Natural killer cell (primary cell): ENCODE results near the gene RFC5. TPM values are rescaled to one million over a fixed set of nuclear protein-coding genes. Genes with fewer than 3 reads are reported as not detected.
"Not testable (repeated sequence)": the region's sequence is repeated elsewhere in the genome, so short reads cannot be mapped to it uniquely, and the experiment has no call there.

Experiments used
- ATAC-seq, 3 donors: fragments of 150-1000 bp in 2 of 3; fragments of 200-7000 bp in 1 of 3; cut with Tn5 transposase; 1 replicate in 1 of 3; 2 replicates in 2 of 3; pipeline ENCODE4 v1.10.0; 2021; ENCODE audit warnings: mild to moderate bottlenecking in 2 of 3, moderate library complexity in 2 of 3
- DNase-seq, 2 donors: peaks; one replicate each; pipeline versions ENCODE4 v3.0.0 to v3.0.0-alpha.2; 2013 to 2021; ENCODE audit warnings: mixed read lengths in 1 of 2
- H3K27ac ChIP-seq: one replicate; pipeline ENCODE4 v1.5.1; 2013; ENCODE audit warnings: mild to moderate bottlenecking, low read length
- H3K27me3 ChIP-seq: one replicate; pipeline ENCODE4 v1.6.1; 2013; ENCODE audit warnings: low read length; ENCODE audit not compliant: control insufficient read depth, insufficient read depth
- H3K36me3 ChIP-seq: one replicate; pipeline ENCODE4 v1.6.1; 2013; ENCODE audit warnings: low read length; ENCODE audit not compliant: control insufficient read depth, insufficient read depth
- H3K4me1 ChIP-seq: one replicate; pipeline ENCODE4 v1.6.1; 2013; ENCODE audit warnings: low read length; ENCODE audit not compliant: control insufficient read depth, insufficient read depth
- H3K4me3 ChIP-seq: one replicate; pipeline ENCODE4 v1.5.1; 2013; ENCODE audit warnings: low read length
- H3K9me3 ChIP-seq: one replicate; pipeline ENCODE4 v1.6.1; 2013; ENCODE audit warnings: low read length; ENCODE audit not compliant: control insufficient read depth, insufficient read depth
- H3K27ac Mint-ChIP-seq, 2 donors: one replicate each; pipeline ENCODE4 v1.8.0; 2022; ENCODE audit warnings: mild to moderate bottlenecking in 2 of 2, mixed read lengths in 2 of 2, moderate library complexity in 1 of 2
- H3K27me3 Mint-ChIP-seq, 2 donors: one replicate each; pipeline ENCODE4 v1.8.0; 2022; ENCODE audit warnings: low read depth in 2 of 2, mixed read lengths in 2 of 2
- H3K36me3 Mint-ChIP-seq: one replicate; pipeline ENCODE4 v1.8.0; 2022; ENCODE audit warnings: mixed read lengths
- H3K4me1 Mint-ChIP-seq, 2 donors: one replicate each; pipeline ENCODE4 v1.8.0; 2022; ENCODE audit warnings: mixed read lengths in 2 of 2
- H3K4me3 Mint-ChIP-seq: one replicate; pipeline ENCODE4 v1.8.0; 2022; ENCODE audit warnings: mild to moderate bottlenecking, moderate library complexity, mixed read lengths
- H3K9me3 Mint-ChIP-seq, 2 donors: one replicate each; pipeline ENCODE4 v1.8.0; 2022; ENCODE audit warnings: mixed read lengths in 2 of 2
- WGBS: methylation state at CpG from one replicate; pipeline ENCODE4 v1.1.7; 2013; ENCODE audit warnings: missing lambda C conversion rate; ENCODE audit not compliant: insufficient coverage; 5-methylcytosine and 5-hydroxymethylcytosine counted together
- intact Hi-C: fragments of 100-400 bp; cut with micrococcal nuclease; formaldehyde crosslinking; loops from one replicate; pipeline ENCODE4 v1.14.2; 2022
- total RNA-seq, 4 donors: library from RNA; stranded (reverse); fragments of 120-200 nt in 1 of 4; gene quantifications; one replicate each; pipeline versions ENCODE4 v1.2.3 to v1.2.4, GENCODE V29; 2013 to 2022
- TF ChIP-seq, protein P1 (sequence below): fragments of 200-600 bp; IDR thresholded peaks from one replicate; pipeline ENCODE4 v1.8.0; 2022; ENCODE audit warnings: antibody characterized with exemption

The RFC5 gene
- total RNA-seq, 3 donors from 2014 or later (not counting 1 experiment from before 2014, with no cell fraction given) = 11.9 to 19.6 (median 15.8) TPM

- Histone ChIP-seq H3K27me3 (no peaks in the 10 kb centered on the region), H3K9me3 (no peaks in the 10 kb centered on the region), H3K27ac (no peak overlapping the region), H3K4me1 (peaks cover 14% of the 10 kb centered on the region), H3K4me3 (no peak overlapping the region), H3K36me3 (peaks cover 13% of the 10 kb centered on the region)
- Mint-ChIP-seq H3K36me3 (peaks cover 5% of the 10 kb centered on the region), H3K4me3 (peak overlapping the region; percentile 96), H3K27ac (peak overlapping the region; percentile 86 to 90), H3K27me3 (peaks cover 0 to 6% of the 10 kb centered on the region in 2 donors), H3K4me1 (peaks cover 19 to 21% of the 10 kb centered on the region in 2 donors), H3K9me3 (no peaks in the 10 kb centered on the region)
- ATAC-seq (no peak), DNase-seq (no peak)
- intact Hi-C loops = loop anchor here (1.0 kb wide), 1 partner anchor 45 kb away; the partner anchor contains the start of gene WSB2
- WGBS = 49% methylated on average over 6 of the region's 9 CpGs
- TF ChIP-seq, protein P1, sequence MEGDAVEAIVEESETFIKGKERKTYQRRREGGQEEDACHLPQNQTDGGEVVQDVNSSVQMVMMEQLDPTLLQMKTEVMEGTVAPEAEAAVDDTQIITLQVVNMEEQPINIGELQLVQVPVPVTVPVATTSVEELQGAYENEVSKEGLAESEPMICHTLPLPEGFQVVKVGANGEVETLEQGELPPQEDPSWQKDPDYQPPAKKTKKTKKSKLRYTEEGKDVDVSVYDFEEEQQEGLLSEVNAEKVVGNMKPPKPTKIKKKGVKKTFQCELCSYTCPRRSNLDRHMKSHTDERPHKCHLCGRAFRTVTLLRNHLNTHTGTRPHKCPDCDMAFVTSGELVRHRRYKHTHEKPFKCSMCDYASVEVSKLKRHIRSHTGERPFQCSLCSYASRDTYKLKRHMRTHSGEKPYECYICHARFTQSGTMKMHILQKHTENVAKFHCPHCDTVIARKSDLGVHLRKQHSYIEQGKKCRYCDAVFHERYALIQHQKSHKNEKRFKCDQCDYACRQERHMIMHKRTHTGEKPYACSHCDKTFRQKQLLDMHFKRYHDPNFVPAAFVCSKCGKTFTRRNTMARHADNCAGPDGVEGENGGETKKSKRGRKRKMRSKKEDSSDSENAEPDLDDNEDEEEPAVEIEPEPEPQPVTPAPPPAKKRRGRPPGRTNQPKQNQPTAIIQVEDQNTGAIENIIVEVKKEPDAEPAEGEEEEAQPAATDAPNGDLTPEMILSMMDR = no peak
These were observed 559 bp upstream of the RFC5 start for GRCh38 chr12:118015944-118016343.

GRCh38 chr12:118017926-118018325 lies 1.4 kb downstream of the RFC5 start:
- Histone ChIP-seq H3K27me3 (no peaks in the 10 kb centered on the region), H3K4me1 (peaks cover 14% of the 10 kb centered on the region), H3K9me3 (no peaks in the 10 kb centered on the region), H3K4me3 (no peak overlapping the region), H3K27ac (no peak overlapping the region), H3K36me3 (peaks cover 22% of the 10 kb centered on the region)
- TF ChIP-seq, protein P1 = no peak
- intact Hi-C loops = no loop called here
- H3K4me3 Mint-ChIP-seq = peak overlapping the region; percentile 77
- peaks cover 6% of the 10 kb centered on the region for H3K36me3 Mint-ChIP-seq
- peaks cover 0 to 6% of the 10 kb centered on the region in 2 donors for H3K27me3 Mint-ChIP-seq
- DNase-seq (no peak), ATAC-seq (no peak)
- peak overlapping the region; percentile 16 to 86 for H3K27ac Mint-ChIP-seq
- H3K9me3 Mint-ChIP-seq = no peaks in the 10 kb centered on the region
- H3K4me1 Mint-ChIP-seq = peaks cover 19 to 21% of the 10 kb centered on the region in 2 donors

- H3K4me3 Mint-ChIP-seq = no peak overlapping the region
- Histone ChIP-seq H3K9me3 (no peaks in the 10 kb centered on the region), H3K27ac (no peak overlapping the region), H3K4me3 (no peak overlapping the region), H3K27me3 (no peaks in the 10 kb centered on the region), H3K4me1 (peaks cover 14% of the 10 kb centered on the region), H3K36me3 (peaks cover 25% of the 10 kb centered on the region)
- intact Hi-C loops = no loop called here
- peaks cover 6% of the 10 kb centered on the region for H3K36me3 Mint-ChIP-seq
- 90% methylated on average over 1 of the region's 1 CpG for WGBS
- H3K9me3 Mint-ChIP-seq = no peaks in the 10 kb centered on the region
- TF ChIP-seq, protein P1 = no peak
- no peak for DNase-seq
- no peak overlapping the region for H3K27ac Mint-ChIP-seq
- H3K4me1 Mint-ChIP-seq = peaks cover 19 to 21% of the 10 kb centered on the region in 2 donors
- no peak for ATAC-seq
- peaks cover 0 to 2% of the 10 kb centered on the region in 2 donors for H3K27me3 Mint-ChIP-seq
These were observed 3.5 kb downstream of the RFC5 start for GRCh38 chr12:118020036-118020435.

DNA sequence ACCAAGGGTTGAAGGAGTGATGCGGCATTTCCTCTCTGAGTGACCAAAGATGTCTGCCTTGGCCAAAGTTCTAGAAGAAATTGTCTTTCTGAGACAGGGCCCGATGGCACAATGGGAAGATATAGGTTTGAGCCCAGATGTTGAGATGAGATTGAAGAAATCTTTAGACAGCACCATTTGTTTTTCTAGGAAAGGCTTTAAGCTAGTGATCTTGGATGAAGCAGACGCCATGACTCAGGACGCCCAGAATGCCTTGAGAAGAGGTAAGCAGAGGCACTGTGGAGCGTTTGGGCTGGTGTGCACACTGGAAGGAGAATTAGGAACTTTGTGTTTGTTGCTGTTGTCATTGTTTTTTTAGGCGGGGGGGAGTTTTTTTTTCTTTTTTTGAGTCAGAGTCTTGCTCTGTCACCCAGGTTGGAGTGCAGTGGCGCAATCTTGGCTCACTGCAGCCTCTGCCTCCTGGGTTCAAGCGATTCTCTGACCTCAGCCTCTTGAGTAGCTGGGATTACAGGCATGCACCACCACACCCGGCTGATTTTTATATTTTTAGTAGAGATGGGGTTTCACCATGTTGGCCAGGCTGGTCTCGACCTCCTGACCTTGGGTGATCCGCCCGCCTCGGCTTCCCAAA lies 5.7 kb downstream of the RFC5 start:
- H3K27ac ChIP-seq, DNase-seq, H3K27me3 Mint-ChIP-seq, H3K27ac Mint-ChIP-seq, H3K4me3 ChIP-seq, intact Hi-C loops, H3K27me3 ChIP-seq, H3K4me3 Mint-ChIP-seq, H3K4me1 ChIP-seq, ATAC-seq, H3K4me1 Mint-ChIP-seq, H3K36me3 Mint-ChIP-seq, H3K9me3 ChIP-seq, H3K9me3 Mint-ChIP-seq: not testable (repeated sequence)
- WGBS = 91% methylated on average over 13 of the region's 13 CpGs
- peaks cover 33% of the 10 kb centered on the region for H3K36me3 ChIP-seq
